Measurements from ENCODE around the gene MOB3A. TPM values are rescaled to one million over a fixed set of nuclear protein-coding genes. Genes with fewer than 3 reads are reported as not detected.

MOB3A gene
- total RNA-seq, 2 donors from 2014 or later: 11.7 to 22.1 TPM

DNA sequence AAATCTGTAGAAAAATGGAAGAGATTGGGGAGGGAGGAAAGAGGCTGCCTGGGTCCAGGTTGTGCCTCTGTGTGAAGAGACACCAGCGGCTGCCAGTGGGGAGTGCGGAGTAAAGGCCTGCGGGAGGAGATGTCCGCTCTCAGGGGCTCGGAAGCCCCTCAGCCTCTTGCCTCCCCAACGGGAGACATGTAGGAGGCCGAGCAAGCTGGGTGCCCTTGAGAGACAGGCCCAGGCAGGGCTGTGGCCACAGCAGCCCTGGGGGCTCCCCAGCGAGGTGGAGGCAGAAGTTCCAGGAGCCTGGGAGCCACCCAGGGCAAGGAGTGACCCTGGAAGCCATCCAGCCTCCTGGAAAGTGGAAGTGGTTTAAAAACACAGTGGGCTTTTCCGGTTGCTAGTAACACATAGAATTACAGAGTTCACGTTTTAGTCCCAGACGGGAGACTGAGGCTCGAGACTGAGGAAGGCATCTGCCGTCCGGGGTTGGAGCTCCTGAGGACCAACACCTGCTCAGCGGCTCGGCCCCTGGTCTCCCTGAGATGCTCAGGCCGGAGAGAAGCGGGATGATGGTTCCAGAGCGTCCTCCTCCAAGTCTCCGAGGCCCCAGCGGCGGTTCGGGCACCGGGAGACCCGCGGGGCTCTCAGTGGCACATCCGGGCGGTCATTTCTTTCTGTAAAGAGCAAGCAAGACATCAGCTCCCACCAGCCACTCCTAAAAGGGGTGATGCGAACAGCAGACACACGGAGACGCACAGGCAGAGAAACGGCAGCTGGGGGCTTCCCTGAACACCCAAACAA lies 23.2 kb downstream of the MOB3A start:
- no peaks in the 10 kb centered on the region for H3K9me3 ChIP-seq
- DNase-seq: no peak
- TF ChIP-seq POLR2A (IDR thresholded peaks at IDR 0.05): no peak
- TF ChIP-seq, protein P1, sequence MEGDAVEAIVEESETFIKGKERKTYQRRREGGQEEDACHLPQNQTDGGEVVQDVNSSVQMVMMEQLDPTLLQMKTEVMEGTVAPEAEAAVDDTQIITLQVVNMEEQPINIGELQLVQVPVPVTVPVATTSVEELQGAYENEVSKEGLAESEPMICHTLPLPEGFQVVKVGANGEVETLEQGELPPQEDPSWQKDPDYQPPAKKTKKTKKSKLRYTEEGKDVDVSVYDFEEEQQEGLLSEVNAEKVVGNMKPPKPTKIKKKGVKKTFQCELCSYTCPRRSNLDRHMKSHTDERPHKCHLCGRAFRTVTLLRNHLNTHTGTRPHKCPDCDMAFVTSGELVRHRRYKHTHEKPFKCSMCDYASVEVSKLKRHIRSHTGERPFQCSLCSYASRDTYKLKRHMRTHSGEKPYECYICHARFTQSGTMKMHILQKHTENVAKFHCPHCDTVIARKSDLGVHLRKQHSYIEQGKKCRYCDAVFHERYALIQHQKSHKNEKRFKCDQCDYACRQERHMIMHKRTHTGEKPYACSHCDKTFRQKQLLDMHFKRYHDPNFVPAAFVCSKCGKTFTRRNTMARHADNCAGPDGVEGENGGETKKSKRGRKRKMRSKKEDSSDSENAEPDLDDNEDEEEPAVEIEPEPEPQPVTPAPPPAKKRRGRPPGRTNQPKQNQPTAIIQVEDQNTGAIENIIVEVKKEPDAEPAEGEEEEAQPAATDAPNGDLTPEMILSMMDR (IDR thresholded peaks at IDR 0.05): no peak
- 83 to 90% methylated on average over 14 to 32 of the region's 32 CpGs for WGBS, 2 donors
- ATAC-seq: no peak
- intact Hi-C loops (cut with DNase I): loop anchor here (5.0 kb wide), 1 partner anchor 51 kb away; no protein-coding TSS in a partner anchor
- peaks cover 15% of the 10 kb centered on the region for H3K4me1 ChIP-seq
- no peak overlapping the region for H3K27ac ChIP-seq
- H3K4me3 ChIP-seq: no peak overlapping the region
- H3K36me3 ChIP-seq (replicated peaks in 1 of 2; ENCODE audit: insufficient read depth in 1 of 2, low read depth in 2 of 2): peaks cover 9 to 20% of the 10 kb centered on the region in 2 donors
- H3K27me3 ChIP-seq: no peaks in the 10 kb centered on the region

DNA sequence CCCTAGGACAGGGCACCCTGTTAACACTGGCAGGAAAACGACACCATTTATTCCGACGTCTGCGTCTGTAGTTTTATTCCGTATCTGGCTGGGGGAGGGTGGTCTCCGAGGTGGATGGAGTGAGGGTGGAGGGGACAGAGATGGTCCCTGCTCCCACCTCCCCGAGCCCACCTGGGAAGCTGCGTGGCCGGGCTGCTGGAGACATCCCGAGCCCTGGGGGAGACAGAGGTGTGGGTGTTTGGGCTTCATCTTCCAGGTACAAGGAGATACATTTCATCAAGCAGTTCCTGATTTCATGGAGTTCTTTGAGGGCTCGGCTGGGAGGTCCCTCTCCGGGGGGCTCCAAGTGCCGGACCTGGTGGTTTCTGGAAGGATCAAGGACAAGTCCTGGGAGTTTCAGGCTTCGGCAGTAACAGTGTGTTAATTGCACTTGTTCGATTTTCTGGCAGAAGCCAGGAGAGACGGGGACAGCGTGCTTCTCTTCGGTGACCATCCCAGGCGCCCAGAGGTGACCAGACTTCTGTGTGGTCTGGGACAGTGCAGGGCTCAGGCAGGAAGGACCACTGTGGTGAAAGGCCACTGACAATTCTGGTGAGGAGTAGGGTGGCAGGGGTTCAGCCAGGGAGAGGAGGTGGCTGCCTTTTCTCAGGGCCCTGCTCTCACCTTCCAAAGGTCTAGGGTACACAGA lies 25.0 kb downstream of the MOB3A start:
- DNase-seq (no peak), ATAC-seq (no peak)
- Histone ChIP-seq H3K27ac (no peak overlapping the region), H3K36me3 (replicated peaks in 1 of 2; ENCODE audit: insufficient read depth in 1 of 2, low read depth in 2 of 2) (peaks cover 7 to 8% of the 10 kb centered on the region in 2 donors), H3K4me1 (peaks cover 15% of the 10 kb centered on the region), H3K27me3 (no peaks in the 10 kb centered on the region), H3K9me3 (no peaks in the 10 kb centered on the region), H3K4me3 (no peak overlapping the region)
- intact Hi-C loops (cut with DNase I): loop anchor here (5.0 kb wide), 1 partner anchor 49 kb away; no protein-coding TSS in a partner anchor
- TF ChIP-seq, protein P1 (IDR thresholded peaks at IDR 0.05): no peak
- no peak for TF ChIP-seq POLR2A (IDR thresholded peaks at IDR 0.05)
- WGBS, 2 donors: 81 to 86% methylated on average over 13 to 19 of the region's 19 CpGs

DNA sequence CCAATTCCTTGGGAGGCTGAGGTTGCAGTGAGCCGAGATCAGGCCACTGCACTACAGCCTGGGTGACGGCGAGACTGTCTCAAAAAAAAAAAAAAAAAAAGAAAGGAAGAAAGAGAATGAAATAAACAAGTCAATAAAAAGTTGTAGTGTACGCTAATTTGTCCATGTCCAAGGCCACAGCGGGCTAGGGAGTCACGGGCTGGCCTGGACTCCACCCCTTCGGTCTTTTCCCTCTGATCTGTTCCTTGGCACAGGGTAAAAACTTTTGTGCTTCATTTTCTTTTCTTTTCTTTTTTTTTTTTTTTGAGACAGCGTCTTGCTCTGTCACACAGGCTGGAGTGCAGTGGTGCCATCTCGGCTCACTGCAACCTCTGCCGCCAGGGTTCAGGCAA lies 25.7 kb downstream of the MOB3A start:
- intact Hi-C loops (cut with DNase I): loop anchor here (5.0 kb wide), 1 partner anchor 48 kb away; no protein-coding TSS in a partner anchor
- DNase-seq (peak in 2 of 4 donors; percentile 38 to 48), ATAC-seq (peak; percentile 48)
- peak overlapping the region in 2 of 4 donors; percentile 15 to 41 for H3K27ac ChIP-seq
- no peak overlapping the region for H3K4me3 ChIP-seq
- H3K27me3 ChIP-seq: no peaks in the 10 kb centered on the region
- TF ChIP-seq, protein P1 (IDR thresholded peaks at IDR 0.05): no peak
- no peak for TF ChIP-seq POLR2A (IDR thresholded peaks at IDR 0.05)
- peaks cover 15% of the 10 kb centered on the region for H3K4me1 ChIP-seq
- WGBS, 2 donors: 54 to 68% methylated on average over 10 of the region's 10 CpGs
- no peaks in the 10 kb centered on the region for H3K9me3 ChIP-seq
- H3K36me3 ChIP-seq (replicated peaks in 1 of 2; ENCODE audit: insufficient read depth in 1 of 2, low read depth in 2 of 2): peaks cover 5 to 7% of the 10 kb centered on the region in 2 donors

DNA sequence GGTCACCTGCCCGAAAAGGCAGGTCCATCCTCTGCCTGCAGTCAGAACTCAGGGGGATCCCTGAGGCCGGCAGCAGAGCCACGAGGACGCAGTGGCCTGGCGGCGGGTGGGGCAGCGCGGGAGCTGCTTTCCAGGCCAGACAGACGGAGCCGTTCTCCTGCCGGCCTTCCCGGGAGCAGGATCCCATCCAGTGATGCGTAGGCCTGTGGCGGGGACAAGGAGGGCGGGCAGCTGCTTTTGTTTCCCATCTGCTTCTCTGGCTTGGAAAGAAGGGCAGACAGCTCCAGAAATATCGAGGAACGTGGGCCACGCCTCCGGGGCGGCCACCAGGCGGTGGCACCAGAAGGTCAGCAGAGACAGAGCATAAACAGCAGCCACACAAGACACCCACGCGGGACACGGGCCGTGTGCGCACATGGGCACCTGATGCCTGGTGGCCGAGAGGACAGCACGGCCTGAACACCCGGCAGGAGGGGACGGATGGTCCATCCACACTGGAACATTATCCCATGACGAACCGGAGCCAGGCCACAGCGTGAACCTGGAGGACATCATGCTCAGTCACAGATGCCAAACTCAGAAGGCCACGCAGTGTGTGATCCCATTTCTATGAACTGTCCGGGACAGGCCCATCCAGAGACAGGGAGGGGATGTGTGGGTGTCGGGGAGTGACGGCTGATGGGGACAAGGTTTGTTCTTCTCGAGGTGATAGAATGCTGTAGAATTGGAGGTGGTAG lies 31.2 kb downstream of the MOB3A start:
- ATAC-seq: no peak
- WGBS, 2 donors: 73 to 84% methylated on average over 6 to 32 of the region's 38 CpGs
- TF ChIP-seq, protein P1 (IDR thresholded peaks at IDR 0.05): no peak
- TF ChIP-seq POLR2A (IDR thresholded peaks at IDR 0.05): no peak
- peaks cover 31% of the 10 kb centered on the region for H3K4me1 ChIP-seq
- H3K27me3 ChIP-seq: no peaks in the 10 kb centered on the region
- peak overlapping the region in 2 of 4 donors; percentile 10 to 64 for H3K27ac ChIP-seq
- intact Hi-C loops (cut with DNase I): no loop called here
- no peak overlapping the region for H3K4me3 ChIP-seq
- H3K9me3 ChIP-seq: no peaks in the 10 kb centered on the region
- peak in 1 of 4 donors; percentile 24 for DNase-seq
- no peaks in the 10 kb centered on the region for H3K36me3 ChIP-seq (replicated peaks in 1 of 2; ENCODE audit: insufficient read depth in 1 of 2, low read depth in 2 of 2)

Measured in body of pancreas (tissue), 4 donors.